ENCODE data around the gene LILRB2.
"Not testable (repeated sequence)": the region's sequence is repeated elsewhere in the genome, so short reads cannot be mapped to it uniquely, and the experiment has no call there.

The LILRB2 gene

GRCh38 chr19:54239491-54240371, 41.2 kb downstream of the LILRB2 start:
- not testable (repeated sequence) for DNase-seq

- no peak for DNase-seq
Observed at GRCh38 chr19:54233941-54234340, 47.0 kb downstream of the LILRB2 start.

GRCh38 chr19:54231077-54231931, 49.6 kb downstream of the LILRB2 start:
- DNase-seq: peak; percentile 91 to 97

GRCh38 chr19:54230031-54230430, 50.9 kb downstream of the LILRB2 start:
- no peak for DNase-seq

GRCh38 chr19:54229146-54229545, 51.8 kb downstream of the LILRB2 start:
- DNase-seq: no peak

- not testable (repeated sequence) for DNase-seq
Observed at GRCh38 chr19:54224619-54225018, 56.3 kb downstream of the LILRB2 start.

- not testable (repeated sequence) for DNase-seq
Observed at GRCh38 chr19:54223937-54224281, 57.0 kb downstream of the LILRB2 start.

Data from stimulated activated CD4-positive, alpha-beta T cell treated with anti-CD3 and anti-CD28 coated beads, Interleukin-2, amount 100 ng/mL, for 48 hours (primary cell).